GM19467 (cell line): ENCODE results near the gene LRP5.
A peak's percentile ranks its signal among the peaks of the same experiment; 100 is the strongest.

Experiments used
- ATAC-seq: cut with Tn5 transposase; IDR thresholded peaks from one replicate; pipeline ENCODE4 v1.9.1; 2021; ENCODE audit warnings: mild to moderate bottlenecking, moderate library complexity; ENCODE audit not compliant: unreplicated experiment

Gene LRP5

GRCh38 chr11:68369756-68370155 is 57.4 kb downstream of the LRP5 start:
- ATAC-seq: no peak

GRCh38 chr11:68370211-68371111 is 58.1 kb downstream of the LRP5 start:
- ATAC-seq: peak; percentile 63

- ATAC-seq: no peak
Measured at GRCh38 chr11:68371171-68372041, 59.0 kb downstream of the LRP5 start.

- ATAC-seq: no peak
Measured at GRCh38 chr11:68372114-68372513, 59.7 kb downstream of the LRP5 start.

- no peak for ATAC-seq
Measured at GRCh38 chr11:68372625-68373024, 60.2 kb downstream of the LRP5 start.

- no peak for ATAC-seq
Measured at GRCh38 chr11:68373189-68373814, 60.9 kb downstream of the LRP5 start.

- no peak for ATAC-seq
Measured at GRCh38 chr11:68373815-68374501, 61.6 kb downstream of the LRP5 start.

GRCh38 chr11:68374531-68374930 is 62.1 kb downstream of the LRP5 start:
- ATAC-seq: no peak

- ATAC-seq: no peak
Measured at GRCh38 chr11:68375337-68375736, 62.9 kb downstream of the LRP5 start.

- ATAC-seq: no peak
Measured at GRCh38 chr11:68375766-68376165, 63.4 kb downstream of the LRP5 start.

- ATAC-seq: no peak
Measured at GRCh38 chr11:68377389-68377795, 65.0 kb downstream of the LRP5 start.

- no peak for ATAC-seq
Measured at GRCh38 chr11:68379206-68379605, 66.8 kb downstream of the LRP5 start.

GRCh38 chr11:68380786-68381622 is 68.6 kb downstream of the LRP5 start:
- ATAC-seq: no peak

GRCh38 chr11:68381716-68382115 is 69.3 kb downstream of the LRP5 start:
- no peak for ATAC-seq

GRCh38 chr11:68382358-68382998 is 70.1 kb downstream of the LRP5 start:
- no peak for ATAC-seq

GRCh38 chr11:68383976-68384501 is 71.6 kb downstream of the LRP5 start:
- no peak for ATAC-seq

- ATAC-seq: no peak
Measured at GRCh38 chr11:68384530-68385081, 72.2 kb downstream of the LRP5 start.

- ATAC-seq: no peak
Measured at GRCh38 chr11:68385128-68385527, 72.7 kb downstream of the LRP5 start.
